ENCODE measurements around the gene KIF24.
"Not testable (repeated sequence)": the region's sequence is repeated elsewhere in the genome, so short reads cannot be mapped to it uniquely, and the experiment has no call there.

The KIF24 gene

DNA sequence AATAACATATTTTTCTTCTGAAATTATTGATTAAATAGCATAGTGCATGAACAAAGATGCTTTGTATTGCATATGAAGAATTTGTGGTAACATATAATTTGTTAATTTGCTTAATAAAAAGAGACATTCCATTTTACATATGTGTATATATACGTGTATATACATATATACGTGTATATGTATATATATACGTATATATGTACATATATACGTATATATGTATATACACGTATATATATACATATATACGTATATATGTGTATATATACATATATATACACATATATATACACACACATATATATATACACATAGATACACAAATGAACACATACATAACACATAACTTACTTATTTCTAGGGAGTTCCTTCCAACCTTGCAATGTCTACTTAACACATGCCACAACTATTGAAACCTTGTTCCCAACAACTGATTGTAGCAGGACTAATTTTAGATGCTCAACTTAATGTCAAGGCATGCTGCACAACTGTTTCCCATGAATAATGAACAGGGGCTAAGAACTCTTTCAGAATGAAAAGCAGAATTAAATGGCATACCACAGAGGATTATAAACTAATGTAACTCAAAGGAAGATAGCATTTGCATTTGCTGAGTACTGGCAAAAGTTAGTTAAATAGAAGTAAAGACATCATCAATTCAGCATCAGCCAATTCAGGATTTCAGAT lies 17.4 kb downstream of the KIF24 start:
- H3K4me3 ChIP-seq (ENCODE audit: low read length) = no peak overlapping the region
- no peaks in the 10 kb centered on the region for H3K36me3 ChIP-seq (ENCODE audit: insufficient read depth, low read length)
- H3K27me3 ChIP-seq (ENCODE audit: control insufficient read depth, insufficient read depth, low read length) = no peaks in the 10 kb centered on the region
- no peak overlapping the region for H3K4me2 ChIP-seq (ENCODE audit: low read length)
- H3K4me1 ChIP-seq (ENCODE audit: control insufficient read depth, insufficient read depth, low read length) = peaks cover 6% of the 10 kb centered on the region
- H3K9me3 ChIP-seq (replicated peaks; ENCODE audit: low read length) = no peaks in the 10 kb centered on the region
- no peak overlapping the region for H3K9ac ChIP-seq (ENCODE audit: low read depth, low read length)

DNA sequence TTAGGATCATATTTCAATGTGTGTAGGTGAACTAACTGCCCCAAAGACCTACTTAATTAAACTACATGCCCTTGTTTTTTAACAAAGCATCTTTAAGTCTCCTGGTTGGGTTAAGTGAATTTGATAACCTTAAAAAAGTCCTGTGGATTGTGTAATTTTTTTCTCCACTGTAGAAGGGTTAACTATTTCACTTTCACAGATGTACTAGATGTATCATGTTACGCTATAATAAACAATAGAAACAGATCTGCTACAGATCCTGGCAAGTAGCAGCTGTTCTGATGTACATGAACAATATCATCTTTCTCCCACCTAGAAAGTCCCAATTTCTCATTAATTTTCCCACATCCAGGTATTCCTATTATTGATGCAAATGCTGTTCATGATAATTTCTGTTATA lies 18.9 kb downstream of the KIF24 start:
- Histone ChIP-seq H3K4me3 (ENCODE audit: low read length) (no peak overlapping the region), H3K27me3 (ENCODE audit: control insufficient read depth, insufficient read depth, low read length) (no peaks in the 10 kb centered on the region), H3K9me3 (replicated peaks; ENCODE audit: low read length) (no peaks in the 10 kb centered on the region), H3K36me3 (ENCODE audit: insufficient read depth, low read length) (no peaks in the 10 kb centered on the region), H3K4me2 (ENCODE audit: low read length) (no peak overlapping the region), H3K9ac (ENCODE audit: low read depth, low read length) (no peak overlapping the region), H3K4me1 (ENCODE audit: control insufficient read depth, insufficient read depth, low read length) (peaks cover 6% of the 10 kb centered on the region)

DNA sequence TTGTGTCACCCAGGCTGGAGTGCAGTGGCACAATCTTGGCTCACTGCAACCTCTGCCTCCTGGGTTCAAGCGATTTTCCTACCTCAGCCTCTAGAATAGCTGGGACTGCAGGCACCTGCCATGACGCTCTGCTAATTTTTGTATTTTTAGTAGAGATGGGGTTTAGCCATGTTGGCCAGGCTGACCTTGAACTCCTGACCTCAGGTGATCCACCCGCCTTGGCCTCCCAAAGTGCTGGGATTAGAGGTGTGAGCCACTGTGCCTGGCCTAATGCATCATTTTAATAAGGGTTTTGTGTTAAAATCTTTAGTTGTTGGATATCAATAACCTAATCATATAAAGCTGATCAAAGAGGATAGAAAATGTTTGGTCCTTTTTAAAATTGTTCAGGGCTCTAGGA lies 20.8 kb downstream of the KIF24 start:
- not testable (repeated sequence) for H3K36me3 ChIP-seq (ENCODE audit: insufficient read depth, low read length); H3K9me3 ChIP-seq (replicated peaks; ENCODE audit: low read length); H3K4me1 ChIP-seq (ENCODE audit: control insufficient read depth, insufficient read depth, low read length); H3K4me2 ChIP-seq (ENCODE audit: low read length); H3K27me3 ChIP-seq (ENCODE audit: control insufficient read depth, insufficient read depth, low read length); H3K9ac ChIP-seq (ENCODE audit: low read depth, low read length); H3K4me3 ChIP-seq (ENCODE audit: low read length)

DNA sequence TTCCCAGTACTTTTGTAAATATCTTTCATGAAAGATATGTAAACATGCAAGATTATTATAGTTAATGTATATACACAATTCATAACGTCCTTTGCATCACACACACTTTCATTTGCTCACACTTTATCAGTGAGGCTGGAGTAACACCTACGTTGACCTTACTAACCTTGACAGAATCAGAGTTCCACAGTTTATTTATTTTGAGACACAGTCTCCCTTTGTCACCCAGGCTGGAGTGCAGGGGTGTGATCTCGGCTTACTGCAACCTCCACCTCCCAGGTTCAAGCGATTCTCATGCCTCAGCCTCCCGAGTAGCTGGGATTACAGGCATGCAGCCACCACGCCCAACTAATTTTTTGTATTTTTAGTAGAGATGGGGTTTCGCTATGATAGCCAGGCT lies 28.0 kb downstream of the KIF24 start:
- not testable (repeated sequence) for H3K4me2 ChIP-seq (ENCODE audit: low read length); H3K9ac ChIP-seq (ENCODE audit: low read depth, low read length); H3K4me1 ChIP-seq (ENCODE audit: control insufficient read depth, insufficient read depth, low read length); H3K27me3 ChIP-seq (ENCODE audit: control insufficient read depth, insufficient read depth, low read length); H3K36me3 ChIP-seq (ENCODE audit: insufficient read depth, low read length); H3K9me3 ChIP-seq (replicated peaks; ENCODE audit: low read length); H3K4me3 ChIP-seq (ENCODE audit: low read length)

DNA sequence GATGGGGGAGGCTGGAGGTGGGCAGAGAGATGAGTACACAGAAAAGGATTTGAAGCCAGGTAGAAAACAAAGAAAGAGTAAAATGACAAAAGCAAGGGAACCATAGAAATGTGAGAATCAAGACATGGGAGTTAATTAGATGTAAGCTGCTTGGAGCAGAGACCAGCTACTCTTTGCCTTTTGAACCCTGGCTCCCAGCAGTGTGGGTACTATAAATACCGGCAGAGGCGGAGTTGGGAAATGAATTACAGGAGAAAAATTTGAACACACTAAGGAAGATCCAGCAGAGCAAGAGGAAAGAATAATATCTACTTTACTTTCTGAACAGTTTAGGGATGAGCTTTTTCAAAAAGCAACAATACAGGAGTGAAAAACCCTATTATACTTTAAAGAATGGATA lies 36.5 kb downstream of the KIF24 start:
- H3K4me3 ChIP-seq (ENCODE audit: low read length) = no peak overlapping the region

DNA sequence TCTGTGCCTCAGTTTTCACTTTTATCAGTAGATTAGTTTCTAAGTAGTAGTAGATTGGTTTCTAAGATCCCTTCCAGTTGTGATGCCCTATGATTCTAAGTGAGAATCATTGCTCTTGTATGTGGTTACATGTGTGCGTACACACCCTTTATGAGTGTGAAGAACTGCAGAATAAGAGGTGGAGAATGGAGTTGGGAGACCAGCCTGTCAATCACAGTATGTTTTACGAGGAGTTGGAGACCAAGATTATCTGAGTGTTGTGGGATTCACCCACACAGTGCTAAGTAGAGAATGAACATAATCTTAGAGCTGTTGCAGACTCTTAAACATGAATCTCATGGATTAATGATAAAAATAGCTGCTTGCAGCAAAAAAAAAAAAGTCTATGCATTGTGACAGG lies 37.6 kb downstream of the KIF24 start:
- H3K9ac ChIP-seq (ENCODE audit: low read depth, low read length) = no peak overlapping the region
- no peaks in the 10 kb centered on the region for H3K9me3 ChIP-seq (replicated peaks; ENCODE audit: low read length)
- H3K4me1 ChIP-seq (ENCODE audit: control insufficient read depth, insufficient read depth, low read length) = no peaks in the 10 kb centered on the region
- no peaks in the 10 kb centered on the region for H3K36me3 ChIP-seq (ENCODE audit: insufficient read depth, low read length)
- H3K27me3 ChIP-seq (ENCODE audit: control insufficient read depth, insufficient read depth, low read length) = no peaks in the 10 kb centered on the region
- no peak overlapping the region for H3K4me2 ChIP-seq (ENCODE audit: low read length)
- H3K4me3 ChIP-seq (ENCODE audit: low read length) = no peak overlapping the region

More for the DNA sequence above, 36.5 kb downstream of the KIF24 start:
- Histone ChIP-seq H3K36me3 (ENCODE audit: insufficient read depth, low read length) (no peaks in the 10 kb centered on the region), H3K9me3 (replicated peaks; ENCODE audit: low read length) (no peaks in the 10 kb centered on the region), H3K9ac (ENCODE audit: low read depth, low read length) (no peak overlapping the region), H3K27me3 (ENCODE audit: control insufficient read depth, insufficient read depth, low read length) (no peaks in the 10 kb centered on the region), H3K4me2 (ENCODE audit: low read length) (no peak overlapping the region), H3K4me1 (ENCODE audit: control insufficient read depth, insufficient read depth, low read length) (no peaks in the 10 kb centered on the region)

DNA sequence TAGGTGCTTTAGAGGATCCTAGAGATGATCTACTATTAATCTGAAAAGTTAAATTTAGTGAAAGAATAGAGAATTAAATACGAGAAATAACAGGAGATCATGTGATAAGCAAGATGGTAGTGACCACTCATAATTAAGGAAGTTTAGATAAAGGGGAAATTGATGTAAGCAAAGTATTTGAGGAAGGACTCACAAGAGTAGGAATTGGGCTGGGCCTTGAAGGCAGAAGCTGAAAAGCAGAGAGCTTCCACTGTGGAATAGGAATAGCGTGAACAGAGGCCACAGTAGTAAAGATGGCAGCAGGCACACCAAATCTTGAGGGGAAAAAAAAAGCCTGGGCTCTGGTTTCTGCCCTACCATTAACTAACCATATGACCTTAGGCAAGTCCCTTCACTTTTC lies 38.0 kb downstream of the KIF24 start:
- Histone ChIP-seq H3K9me3 (replicated peaks; ENCODE audit: low read length) (no peaks in the 10 kb centered on the region), H3K4me3 (ENCODE audit: low read length) (no peak overlapping the region), H3K9ac (ENCODE audit: low read depth, low read length) (no peak overlapping the region), H3K27me3 (ENCODE audit: control insufficient read depth, insufficient read depth, low read length) (no peaks in the 10 kb centered on the region), H3K4me2 (ENCODE audit: low read length) (no peak overlapping the region), H3K4me1 (ENCODE audit: control insufficient read depth, insufficient read depth, low read length) (no peaks in the 10 kb centered on the region), H3K36me3 (ENCODE audit: insufficient read depth, low read length) (no peaks in the 10 kb centered on the region)

DNA sequence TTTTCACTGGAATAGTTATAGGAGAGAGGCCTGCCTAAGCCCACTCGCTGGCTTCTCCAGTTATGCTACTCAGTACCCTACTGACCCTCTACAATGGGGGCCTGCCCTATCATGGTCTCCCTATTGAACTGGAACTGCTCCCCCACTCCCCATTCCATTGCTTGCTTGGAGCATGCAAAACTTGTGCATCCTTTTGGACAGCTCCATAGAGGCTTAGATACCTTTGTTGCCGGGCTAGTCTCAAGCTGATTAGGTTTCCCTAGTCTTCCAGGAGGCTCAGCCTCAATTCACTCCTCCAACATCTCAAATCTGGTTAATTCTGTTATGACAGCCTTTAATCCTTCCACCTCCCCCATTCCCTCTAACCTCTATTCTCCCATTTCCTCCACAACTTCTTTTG lies 39.9 kb downstream of the KIF24 start:
- H3K4me1 ChIP-seq (ENCODE audit: control insufficient read depth, insufficient read depth, low read length) = no peaks in the 10 kb centered on the region
- no peaks in the 10 kb centered on the region for H3K27me3 ChIP-seq (ENCODE audit: control insufficient read depth, insufficient read depth, low read length)
- no peaks in the 10 kb centered on the region for H3K9me3 ChIP-seq (replicated peaks; ENCODE audit: low read length)
- H3K4me2 ChIP-seq (ENCODE audit: low read length) = no peak overlapping the region
- no peak overlapping the region for H3K4me3 ChIP-seq (ENCODE audit: low read length)
- no peak overlapping the region for H3K9ac ChIP-seq (ENCODE audit: low read depth, low read length)
- no peaks in the 10 kb centered on the region for H3K36me3 ChIP-seq (ENCODE audit: insufficient read depth, low read length)

DNA sequence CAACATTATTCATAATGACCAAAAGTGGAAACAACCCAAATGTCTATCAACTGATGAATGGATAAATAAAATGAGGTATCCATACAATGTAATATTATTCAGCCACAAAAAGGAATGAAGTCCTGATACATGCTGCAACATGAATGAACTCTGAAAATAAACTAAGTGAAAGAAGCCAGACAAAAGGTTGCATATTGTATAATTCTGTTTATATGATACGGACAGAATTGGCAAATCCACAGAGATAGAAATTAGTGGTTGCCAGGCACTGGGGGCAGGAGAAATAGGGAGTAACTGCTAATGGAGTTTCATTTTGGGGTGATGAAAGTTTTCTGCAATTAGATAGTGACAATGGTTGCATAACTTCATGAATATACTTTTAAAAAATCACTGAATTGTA lies 47.0 kb downstream of the KIF24 start:
- Histone ChIP-seq H3K4me3 (ENCODE audit: low read length) (no peak overlapping the region), H3K9me3 (replicated peaks; ENCODE audit: low read length) (no peaks in the 10 kb centered on the region), H3K27me3 (ENCODE audit: control insufficient read depth, insufficient read depth, low read length) (no peaks in the 10 kb centered on the region), H3K4me1 (ENCODE audit: control insufficient read depth, insufficient read depth, low read length) (no peaks in the 10 kb centered on the region), H3K9ac (ENCODE audit: low read depth, low read length) (no peak overlapping the region), H3K4me2 (ENCODE audit: low read length) (no peak overlapping the region), H3K36me3 (ENCODE audit: insufficient read depth, low read length) (no peaks in the 10 kb centered on the region)

DNA sequence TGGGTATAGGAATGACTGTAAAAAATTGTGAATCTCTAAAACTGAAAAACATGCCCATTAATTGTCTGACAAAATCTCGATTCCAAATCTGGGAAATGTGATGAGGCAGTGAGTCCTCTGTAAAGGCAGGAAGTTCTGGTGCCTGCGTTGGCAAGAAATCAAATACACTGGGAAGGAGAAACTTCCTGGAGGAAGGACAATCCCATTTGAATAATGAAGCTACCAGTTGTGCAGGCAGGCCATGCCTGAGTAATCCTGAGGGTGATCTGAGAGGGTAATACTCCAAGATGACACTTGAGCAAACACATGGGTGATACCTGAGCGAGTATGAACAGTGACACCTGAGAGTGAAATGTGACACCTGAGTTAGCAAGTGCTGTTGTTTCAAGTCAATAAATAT lies 49.7 kb downstream of the KIF24 start:
- Histone ChIP-seq H3K4me2 (ENCODE audit: low read length) (no peak overlapping the region), H3K4me1 (ENCODE audit: control insufficient read depth, insufficient read depth, low read length) (no peaks in the 10 kb centered on the region), H3K9me3 (replicated peaks; ENCODE audit: low read length) (no peaks in the 10 kb centered on the region)

More for the DNA sequence above, 49.7 kb downstream of the KIF24 start:
- H3K27me3 ChIP-seq (ENCODE audit: control insufficient read depth, insufficient read depth, low read length) = no peaks in the 10 kb centered on the region
- H3K36me3 ChIP-seq (ENCODE audit: insufficient read depth, low read length) = no peaks in the 10 kb centered on the region
- H3K4me3 ChIP-seq (ENCODE audit: low read length) = no peak overlapping the region
- H3K9ac ChIP-seq (ENCODE audit: low read depth, low read length) = no peak overlapping the region

Measured in skeletal muscle satellite cell (primary cell).